Heart left ventricle (tissue), 16 donors: Measurements from ENCODE around the gene PCNA. TPM values are rescaled to one million over a fixed set of nuclear protein-coding genes. Genes with fewer than 3 reads are reported as not detected.

Experiments
- ATAC-seq, 4 donors: fragments of 200-7000 bp; cut with Tn5 transposase; one replicate each; pipeline ENCODE4 v1.9.1; 2020 to 2022; ENCODE audit warnings: moderate library complexity in 4 of 4, mild to moderate bottlenecking in 3 of 4, moderate number of reproducible peaks in 1 of 4
- DNase-seq, 5 donors: peaks; one replicate each; pipeline ENCODE4 v3.0.0-alpha.2; 2020
- H3K27ac ChIP-seq, 12 donors: fragments of 200-600 bp; sonication (generic) in 4 of 12; one replicate each; pipeline versions ENCODE4 v1.5.0 to v1.8.0; 2016 to 2022; ENCODE audit warnings: mild to moderate bottlenecking in 2 of 12
- H3K27me3 ChIP-seq, 9 donors: fragments of 200-600 bp; sonication (generic) in 2 of 9; one replicate each; pipeline versions ENCODE4 v1.5.1 to v1.8.0; 2016 to 2022; ENCODE audit warnings: mild to moderate bottlenecking in 3 of 9
- H3K36me3 ChIP-seq, 9 donors: fragments of 200-600 bp; sonication (generic) in 2 of 9; one replicate each; pipeline versions ENCODE4 v1.5.0 to v1.8.0; 2018 to 2022; ENCODE audit warnings: mild to moderate bottlenecking in 2 of 9
- H3K4me1 ChIP-seq, 12 donors: fragments of 200-600 bp; sonication (generic) in 4 of 12; one replicate each; pipeline versions ENCODE4 v1.5.0 to v1.8.0; 2016 to 2022; ENCODE audit warnings: mild to moderate bottlenecking in 3 of 12
- H3K4me3 ChIP-seq, 12 donors: fragments of 200-600 bp; sonication (generic) in 4 of 12; one replicate each; pipeline versions ENCODE4 v1.5.0 to v1.8.0; 2017 to 2022; ENCODE audit warnings: mild to moderate bottlenecking in 9 of 12, moderate library complexity in 4 of 12
- H3K9me3 ChIP-seq, 12 donors: fragments of 200-600 bp; sonication (generic) in 4 of 12; one replicate each; pipeline versions ENCODE4 v1.5.0 to v1.8.0; 2016 to 2022; ENCODE audit warnings: mild to moderate bottlenecking in 1 of 12
- CTCF ChIP-seq, 12 donors: fragments of 200-600 bp; sonication (generic) in 4 of 12; IDR thresholded peaks; one replicate each; pipeline versions ENCODE4 v1.5.0 to v1.8.0; 2018 to 2022; ENCODE audit warnings: antibody characterized with exemption in 12 of 12, mild to moderate bottlenecking in 5 of 12
- POLR2A ChIP-seq, 2 donors: fragments of 450-650 bp; IDR thresholded peaks; one replicate each; pipeline ENCODE4 v1.6.1; 2017; ENCODE audit warnings: antibody characterized with exemption in 2 of 2, mild to moderate bottlenecking in 2 of 2, moderate library complexity in 2 of 2
- WGBS, 4 donors: extraction: QIAGEN DNeasy Blood & Tissue Kit in 2 of 4; methylation state at CpG; one replicate each; pipeline versions ENCODE4 v1.1.5 to v1.1.7; 2013 to 2018; 5-methylcytosine and 5-hydroxymethylcytosine counted together
- intact Hi-C, 10 donors: fragments of 100-400 bp; cut with DNase I; formaldehyde crosslinking; loops; one replicate each; pipeline versions ENCODE4 v1.11.1 to v1.14.2; 2022
- polyA plus RNA-seq, 2 donors: library from polyadenylated mRNA; stranded (reverse); fragments of 200-250 nt; gene quantifications; one replicate each; pipeline ENCODE4 v1.2.3, GENCODE V29; 2013
- total RNA-seq, 9 donors: library from RNA; depleted of rRNA in 2 of 9; stranded (reverse); fragments of >200 nt in 2 of 9; fragmentation: NEBNext Ultra II Directional in 3 of 9; extraction: Animal tissue kit (Norgen Biotek cat#: 25700) in 3 of 9; gene quantifications; one replicate each; pipeline versions ENCODE4 v1.1.0 to v1.2.4, GENCODE V29; 2016 to 2023
- donor health status: ischemic (EF 13 %, LVEDD 7.1; RV severe dilation, severe dysfunction).
- donor health status: healthy with polysubstance abuse.
- donor health status: DM: no; HTN: yes; CAD: no.
- donor health status: DM: no; HTN: no; CAD: no.
- donor health status: ischemic (EF 25% LVEDD 6.9; RV normal size, moderate dysfunction).
- donor health status: ischemic (EF 25% LVEDD 5.7; RV mildly dilated, moderate dysfunction).
- donor health status: healthy.
- donor health status: DM: yes; HTN: yes; CAD: no.
- donor health status: ischemic (EF 35%, LVEDD 5.7; RV mildly dilated, moderate dysfunction).
- donor health status: nonischemic (EF 11% LVEDD 7.7; RV severe dilation, severe dysfunction).
- donor health status: DM: yes; HTN: yes; CAD: no.
- donor health status: PGD.
- donor health status: ischemic (EF 29% LVEDD 5.4; RV normal size, mild dysfunction).
- donor health status: nonischemic (EF 23%, LVEDD 6.1; RV moderate dilation, normal function).

The PCNA gene
- total and polyA plus RNA-seq, 11 donors = 18.7 to 52.7 (median 22.9) TPM

- TF ChIP-seq POLR2A (IDR thresholded peaks at IDR 0.05) (no peak), CTCF (IDR thresholded peaks at IDR 0.05) (no peak)
- peak overlapping the region; percentile 64 to 98 (median 81) for H3K4me3 ChIP-seq
- peak overlapping the region in 2 of 12 donors; percentile 82 to 91 for H3K27ac ChIP-seq
- 11 to 19% (median 13%) methylated on average over 23 of the region's 23 CpGs for WGBS, 4 donors
- H3K4me1 ChIP-seq = peaks cover 0 to 36% (median 20%) of the 10 kb centered on the region in 12 donors
- no peaks in the 10 kb centered on the region for H3K9me3 ChIP-seq
- H3K36me3 ChIP-seq = peaks cover 0 to 43% (median 35%) of the 10 kb centered on the region in 9 donors
- H3K27me3 ChIP-seq = no peaks in the 10 kb centered on the region
- ATAC-seq (no peak), DNase-seq (no peak)
- intact Hi-C loops = no loop called here
These were observed 1.3 kb downstream of the PCNA start for GRCh38 chr20:5118220-5119142.

DNA sequence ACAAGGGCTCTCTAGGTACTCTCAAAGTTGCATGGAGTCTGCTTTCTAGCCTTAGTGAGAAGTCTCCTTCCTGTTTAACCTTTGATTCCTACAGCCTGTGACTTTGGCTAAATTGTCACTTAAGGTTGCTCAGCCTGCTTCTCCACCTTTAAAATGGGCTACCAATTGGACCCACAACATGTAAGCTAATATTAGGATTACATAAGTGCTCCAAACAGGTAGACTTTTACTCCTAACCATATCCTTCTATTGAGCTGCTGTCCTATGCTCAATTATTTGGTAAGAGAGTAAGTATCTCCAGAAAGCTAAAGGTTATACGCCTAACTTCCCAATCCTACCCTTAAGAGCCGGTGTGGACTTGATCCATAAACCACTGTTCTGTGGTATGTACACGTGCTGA, 2.9 kb downstream of the PCNA start:
- ATAC-seq (no peak), DNase-seq (no peak)
- no peak overlapping the region for H3K27ac ChIP-seq
- peaks cover 0 to 43% (median 35%) of the 10 kb centered on the region in 9 donors for H3K36me3 ChIP-seq
- H3K9me3 ChIP-seq = no peaks in the 10 kb centered on the region
- TF ChIP-seq POLR2A (IDR thresholded peaks at IDR 0.05) = no peak
- TF ChIP-seq CTCF (IDR thresholded peaks at IDR 0.05) = no peak
- intact Hi-C loops = no loop called here
- 49 to 84% (median 78%) methylated on average over 3 of the region's 3 CpGs for WGBS, 4 donors
- H3K4me1 ChIP-seq = peaks cover 0 to 45% (median 22%) of the 10 kb centered on the region in 12 donors
- H3K27me3 ChIP-seq = no peaks in the 10 kb centered on the region
- H3K4me3 ChIP-seq = no peak overlapping the region

- Histone ChIP-seq H3K36me3 (peaks cover 0 to 62% (median 54%) of the 10 kb centered on the region in 9 donors), H3K4me1 (peaks cover 0 to 40% (median 21%) of the 10 kb centered on the region in 12 donors), H3K27me3 (no peaks in the 10 kb centered on the region), H3K27ac (no peak overlapping the region), H3K4me3 (no peak overlapping the region), H3K9me3 (no peaks in the 10 kb centered on the region)
- no peak for DNase-seq
- intact Hi-C loops = no loop called here
- 27 to 86% (median 66%) methylated on average over 3 of the region's 3 CpGs for WGBS, 4 donors
- TF ChIP-seq CTCF (IDR thresholded peaks at IDR 0.05) (no peak), POLR2A (IDR thresholded peaks at IDR 0.05) (no peak)
- ATAC-seq = no peak
These were observed 5.4 kb downstream of the PCNA start for GRCh38 chr20:5114403-5114802.

DNA sequence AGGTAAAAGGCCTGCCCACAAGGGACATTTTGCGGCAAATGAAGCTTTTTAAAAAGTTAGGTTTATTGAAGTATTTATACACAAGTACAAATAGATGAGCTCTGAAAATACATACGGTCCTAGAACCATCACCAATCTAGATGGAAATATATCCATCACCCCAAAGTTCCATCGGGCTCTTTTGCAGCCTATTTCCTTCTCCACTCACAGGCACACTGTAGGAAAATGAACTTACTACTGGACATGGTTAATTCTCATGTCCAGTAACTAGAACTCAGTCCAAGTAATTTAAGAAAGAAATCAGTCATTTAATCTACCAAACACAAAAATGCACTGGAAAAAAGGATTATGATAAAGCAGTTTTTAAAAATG, 6.2 kb downstream of the PCNA start:
- Histone ChIP-seq H3K9me3 (no peaks in the 10 kb centered on the region), H3K27me3 (no peaks in the 10 kb centered on the region), H3K4me3 (peak overlapping the region in 11 of 12 donors; percentile 55 to 99 (median 87)), H3K36me3 (peaks cover 0 to 70% (median 62%) of the 10 kb centered on the region in 9 donors), H3K4me1 (peaks cover 0 to 34% (median 15%) of the 10 kb centered on the region in 12 donors), H3K27ac (peak overlapping the region; percentile 80 to 98 (median 94))
- WGBS, 4 donors = 22 to 32% (median 31%) methylated on average over 3 of the region's 3 CpGs
- no peak for DNase-seq
- intact Hi-C loops = no loop called here
- ATAC-seq = no peak
- TF ChIP-seq CTCF (IDR thresholded peaks at IDR 0.05) = no peak
- no peak for TF ChIP-seq POLR2A (IDR thresholded peaks at IDR 0.05)
